ENCODE data around the gene PI4KB.

GRCh38 chr1:151367658-151368392, 40.6 kb upstream of the PI4KB start:
- TF ChIP-seq CTCF (optimal IDR thresholded peaks at IDR 0.05 in 1 of 3, IDR thresholded peaks at IDR 0.05 in 1 of 3, conservative IDR thresholded peaks at IDR 0.05 in 1 of 3; ENCODE audit: extremely low read depth in 1 of 3, insufficient read depth in 2 of 3, low read length in 3 of 3) (no peak), EZH2 (IDR thresholded peaks at IDR 0.05; ENCODE audit: low read length) (no peak)

Data from keratinocyte (primary cell).